Fibroblast of lung (primary cell): ENCODE measurements around the gene OCA2.

Source experiments
- EZH2 ChIP-seq: IDR thresholded peaks from 2 replicates; pipeline ENCODE4 v1.5.1; 2012; ENCODE audit warnings: low read length, control low read depth, mild to moderate bottlenecking; ENCODE audit errors: missing control alignments
- TF ChIP-seq, protein P1 (sequence below), 2 donors: IDR thresholded peaks in 1 of 2; conservative IDR thresholded peaks in 1 of 2; 1 replicate in 1 of 2; 2 replicates in 1 of 2; pipeline ENCODE4 v1.5.1; 2011 to 2012; ENCODE audit warnings: low read length in 2 of 2, control low read depth in 1 of 2, inconsistent platforms in 1 of 2, low read depth in 1 of 2, mild to moderate bottlenecking in 1 of 2

DNA sequence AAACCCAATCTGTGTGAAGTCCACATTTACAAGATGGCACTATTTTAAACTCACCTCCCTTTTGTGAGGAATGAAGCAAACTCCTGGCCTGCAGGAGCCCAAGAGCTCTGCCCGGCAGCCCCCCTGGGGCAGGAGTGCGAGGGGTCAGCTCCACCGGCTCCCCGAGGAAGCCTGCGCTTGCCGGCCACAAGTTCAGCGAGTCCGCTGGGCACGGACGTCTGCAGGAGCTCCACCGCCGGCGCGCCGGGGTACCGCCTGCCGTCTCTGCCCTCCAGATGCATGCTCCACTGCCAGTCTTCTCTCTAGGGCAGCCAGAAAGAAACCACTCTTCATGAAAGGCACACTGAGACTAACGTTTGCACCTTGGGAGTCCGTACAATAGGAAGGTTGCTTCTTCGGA lies 17.5 kb downstream of the OCA2 start:
- TF ChIP-seq, protein P1, sequence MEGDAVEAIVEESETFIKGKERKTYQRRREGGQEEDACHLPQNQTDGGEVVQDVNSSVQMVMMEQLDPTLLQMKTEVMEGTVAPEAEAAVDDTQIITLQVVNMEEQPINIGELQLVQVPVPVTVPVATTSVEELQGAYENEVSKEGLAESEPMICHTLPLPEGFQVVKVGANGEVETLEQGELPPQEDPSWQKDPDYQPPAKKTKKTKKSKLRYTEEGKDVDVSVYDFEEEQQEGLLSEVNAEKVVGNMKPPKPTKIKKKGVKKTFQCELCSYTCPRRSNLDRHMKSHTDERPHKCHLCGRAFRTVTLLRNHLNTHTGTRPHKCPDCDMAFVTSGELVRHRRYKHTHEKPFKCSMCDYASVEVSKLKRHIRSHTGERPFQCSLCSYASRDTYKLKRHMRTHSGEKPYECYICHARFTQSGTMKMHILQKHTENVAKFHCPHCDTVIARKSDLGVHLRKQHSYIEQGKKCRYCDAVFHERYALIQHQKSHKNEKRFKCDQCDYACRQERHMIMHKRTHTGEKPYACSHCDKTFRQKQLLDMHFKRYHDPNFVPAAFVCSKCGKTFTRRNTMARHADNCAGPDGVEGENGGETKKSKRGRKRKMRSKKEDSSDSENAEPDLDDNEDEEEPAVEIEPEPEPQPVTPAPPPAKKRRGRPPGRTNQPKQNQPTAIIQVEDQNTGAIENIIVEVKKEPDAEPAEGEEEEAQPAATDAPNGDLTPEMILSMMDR (conservative IDR thresholded peaks at IDR 0.05 in 1 of 2, IDR thresholded peaks at IDR 0.05 in 1 of 2; ENCODE audit: low read depth in 1 of 2, low read length in 2 of 2) = no peak
- TF ChIP-seq EZH2 = no peak
